ENCODE measurements around the gene AP2B1.

AP2B1 gene

GRCh38 chr17:35765086-35765710 is 178.1 kb downstream of the AP2B1 start:
- TF ChIP-seq, protein P1, sequence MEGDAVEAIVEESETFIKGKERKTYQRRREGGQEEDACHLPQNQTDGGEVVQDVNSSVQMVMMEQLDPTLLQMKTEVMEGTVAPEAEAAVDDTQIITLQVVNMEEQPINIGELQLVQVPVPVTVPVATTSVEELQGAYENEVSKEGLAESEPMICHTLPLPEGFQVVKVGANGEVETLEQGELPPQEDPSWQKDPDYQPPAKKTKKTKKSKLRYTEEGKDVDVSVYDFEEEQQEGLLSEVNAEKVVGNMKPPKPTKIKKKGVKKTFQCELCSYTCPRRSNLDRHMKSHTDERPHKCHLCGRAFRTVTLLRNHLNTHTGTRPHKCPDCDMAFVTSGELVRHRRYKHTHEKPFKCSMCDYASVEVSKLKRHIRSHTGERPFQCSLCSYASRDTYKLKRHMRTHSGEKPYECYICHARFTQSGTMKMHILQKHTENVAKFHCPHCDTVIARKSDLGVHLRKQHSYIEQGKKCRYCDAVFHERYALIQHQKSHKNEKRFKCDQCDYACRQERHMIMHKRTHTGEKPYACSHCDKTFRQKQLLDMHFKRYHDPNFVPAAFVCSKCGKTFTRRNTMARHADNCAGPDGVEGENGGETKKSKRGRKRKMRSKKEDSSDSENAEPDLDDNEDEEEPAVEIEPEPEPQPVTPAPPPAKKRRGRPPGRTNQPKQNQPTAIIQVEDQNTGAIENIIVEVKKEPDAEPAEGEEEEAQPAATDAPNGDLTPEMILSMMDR (IDR thresholded peaks at IDR 0.05; ENCODE audit: low read depth, low read length), result no peak
- DNase-seq (ENCODE audit: extremely low read depth, low read depth), result no peak

GRCh38 chr17:35765756-35766488 is 178.8 kb downstream of the AP2B1 start:
- TF ChIP-seq, protein P1 (IDR thresholded peaks at IDR 0.05; ENCODE audit: low read depth, low read length), result no peak

DNA sequence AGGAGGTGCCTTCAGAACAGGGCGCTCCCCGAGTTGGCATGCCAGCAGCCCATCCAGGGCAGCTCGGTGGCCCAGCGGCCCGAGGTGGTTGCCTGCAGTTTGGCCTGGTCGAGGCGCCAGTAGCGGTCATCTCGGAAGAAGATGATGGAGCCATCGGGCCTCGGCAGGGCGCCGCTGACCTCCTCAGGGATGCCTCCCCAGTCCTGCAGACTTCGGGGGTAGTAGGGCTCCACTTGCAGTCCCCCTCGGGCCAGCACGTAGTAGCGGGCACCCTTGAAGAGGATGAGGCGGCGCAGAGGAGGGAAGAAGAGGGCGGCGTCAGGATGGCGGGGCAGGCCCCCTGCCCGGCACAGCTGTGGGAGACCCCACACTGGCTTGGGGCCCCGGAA is 179.4 kb downstream of the AP2B1 start:
- TF ChIP-seq, protein P1 (IDR thresholded peaks at IDR 0.05; ENCODE audit: low read depth, low read length), result no peak
- DNase-seq (ENCODE audit: extremely low read depth, low read depth), result no peak

More at GRCh38 chr17:35765756-35766488, 178.8 kb downstream of the AP2B1 start:
- no peak for DNase-seq (ENCODE audit: extremely low read depth, low read depth)

DNA sequence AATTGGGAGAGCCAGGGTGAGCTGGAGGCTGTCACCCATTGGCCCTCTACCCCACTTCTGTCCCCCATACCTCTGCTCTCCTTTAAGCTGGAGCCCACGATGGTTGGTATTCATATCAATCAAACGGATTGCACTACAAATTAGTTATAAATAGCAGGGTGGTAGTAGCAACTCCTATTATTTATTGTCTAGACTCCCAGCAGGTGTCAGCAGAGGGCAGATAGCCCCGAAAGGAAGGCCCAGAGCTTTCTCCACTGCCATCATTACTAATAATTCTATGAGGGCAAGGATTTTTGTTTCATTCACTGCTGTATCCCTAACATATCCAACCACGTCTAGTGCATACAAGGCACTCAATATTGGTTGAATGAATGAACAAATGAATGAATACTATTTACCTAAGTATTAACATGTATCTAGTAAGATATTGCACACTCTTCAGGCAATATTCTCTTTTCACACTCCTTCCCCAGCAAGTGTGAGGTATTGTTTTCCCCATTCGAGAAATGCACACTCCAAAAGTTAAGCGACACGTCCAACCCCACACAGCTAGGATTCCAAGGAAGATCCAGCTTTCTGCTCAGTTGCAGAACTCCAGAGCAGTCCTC is 179.9 kb downstream of the AP2B1 start:
- TF ChIP-seq, protein P1 (IDR thresholded peaks at IDR 0.05; ENCODE audit: low read depth, low read length), result peak; percentile 63
- DNase-seq (ENCODE audit: extremely low read depth, low read depth), result no peak

DNA sequence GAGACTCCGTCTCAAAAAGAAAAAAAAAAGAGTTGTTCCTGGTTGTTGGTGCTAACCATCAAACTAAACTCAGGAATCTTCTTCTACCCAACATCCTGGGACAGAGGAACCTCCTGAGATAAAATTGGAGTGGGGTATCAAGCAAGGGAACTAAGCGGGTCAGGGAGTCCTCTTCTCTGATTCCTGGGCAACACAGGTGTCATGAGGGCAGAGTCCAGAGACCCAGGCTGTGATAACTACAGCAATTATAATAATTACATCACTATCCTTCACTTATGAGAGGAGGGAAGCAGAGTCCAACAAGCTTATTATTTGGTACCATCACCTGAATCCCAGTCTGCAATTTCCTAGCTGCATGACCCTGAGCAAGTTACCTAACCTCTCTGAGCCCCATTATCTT is 181.7 kb downstream of the AP2B1 start:
- DNase-seq (ENCODE audit: extremely low read depth, low read depth), result no peak
- TF ChIP-seq, protein P1 (IDR thresholded peaks at IDR 0.05; ENCODE audit: low read depth, low read length), result no peak

DNA sequence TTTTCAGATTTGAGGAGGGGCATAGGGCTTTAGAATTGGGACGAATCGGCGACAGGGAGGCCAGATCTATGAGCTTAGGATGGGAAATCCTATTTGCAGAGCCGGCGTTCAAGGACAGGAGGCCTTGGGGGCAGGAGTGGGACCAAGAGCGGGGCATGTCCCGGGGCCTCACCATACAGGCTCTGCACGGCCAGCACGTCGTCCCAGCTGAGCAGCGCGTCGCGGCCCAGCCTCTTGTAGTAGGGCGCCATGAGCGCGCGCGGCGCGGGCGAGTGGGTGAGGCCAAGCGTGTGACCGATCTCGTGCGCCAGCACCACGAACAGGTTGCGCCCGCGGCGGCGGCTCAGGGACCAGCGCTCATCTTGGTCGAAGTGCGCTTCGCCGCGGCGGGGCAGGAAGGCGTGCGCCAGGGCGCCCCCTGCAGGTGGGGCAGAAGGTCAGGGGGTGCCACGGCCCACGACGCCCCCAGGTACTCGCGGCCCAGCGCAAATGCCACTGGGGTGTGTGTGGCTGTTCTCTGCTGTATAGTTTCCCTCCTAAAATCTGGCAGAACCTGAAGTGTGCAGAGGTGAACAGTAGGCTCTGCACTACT is 182.9 kb downstream of the AP2B1 start:
- DNase-seq (ENCODE audit: extremely low read depth, low read depth), result no peak
- TF ChIP-seq, protein P1 (IDR thresholded peaks at IDR 0.05; ENCODE audit: low read depth, low read length), result no peak; the same call in 1 of the 2 replicates

- TF ChIP-seq, protein P1 (IDR thresholded peaks at IDR 0.05; ENCODE audit: low read depth, low read length), result no peak
These were observed 186.0 kb downstream of the AP2B1 start for GRCh38 chr17:35773129-35773528.

More at GRCh38 chr17:35773129-35773528, 186.0 kb downstream of the AP2B1 start:
- no peak for DNase-seq (ENCODE audit: extremely low read depth, low read depth)

All from AG09319 (cell line).